Testis (tissue), 3 donors: ENCODE measurements around the gene MAP2K3. TPM values are rescaled to one million over a fixed set of nuclear protein-coding genes. Genes with fewer than 3 reads are reported as not detected.

Experiments
- DNase-seq: peaks from one replicate; pipeline ENCODE4 v3.0.0-alpha.2; 2019
- H3K27ac ChIP-seq, 2 donors: fragments of 200-600 bp; sonication (generic); one replicate each; pipeline ENCODE4 v1.5.1; 2019
- H3K27me3 ChIP-seq: fragments of 200-600 bp; sonication (generic); one replicate; pipeline ENCODE4 v1.5.1; 2019
- H3K36me3 ChIP-seq: fragments of 200-600 bp; sonication (generic); one replicate; pipeline ENCODE4 v1.5.1; 2017; ENCODE audit warnings: low read depth; ENCODE audit errors: missing control alignments
- H3K4me1 ChIP-seq: fragments of 200-600 bp; sonication (generic); one replicate; pipeline ENCODE4 v1.5.1; 2019
- H3K4me3 ChIP-seq, 2 donors: fragments of 200-600 bp; sonication (generic); one replicate each; pipeline ENCODE4 v1.5.1; 2017 to 2019
- H3K9me3 ChIP-seq: fragments of 200-600 bp; sonication (generic); one replicate; pipeline ENCODE4 v1.5.1; 2017
- CTCF ChIP-seq, 3 experiments: fragments of 450-650 bp in 2 of 3; fragments of 200-600 bp in 1 of 3; sonication (generic) in 1 of 3; IDR thresholded peaks; one replicate each; pipeline ENCODE4 v1.5.1; 2016 to 2019; ENCODE audit warnings: antibody characterized with exemption in 3 of 3, mild to moderate bottlenecking in 2 of 3, moderate library complexity in 1 of 3
- POLR2A ChIP-seq: fragments of 450-650 bp; IDR thresholded peaks from one replicate; pipeline ENCODE4 v1.6.1; 2017; ENCODE audit warnings: antibody characterized with exemption, mild to moderate bottlenecking, moderate library complexity
- WGBS, 2 donors: methylation state at CpG; one replicate each; pipeline ENCODE4 v1.1.5; 2018; 5-methylcytosine and 5-hydroxymethylcytosine counted together
- intact Hi-C: fragments of 100-400 bp; cut with DNase I; formaldehyde crosslinking; loops from one replicate; pipeline ENCODE4 v1.15.1; 2023; ENCODE audit warnings: low total_unique reads
- polyA plus RNA-seq: library from polyadenylated mRNA; stranded (reverse); fragments of 350-450 nt; fragmentation: Illumina TruSeq; extraction: RNeasy Lipid Tissue Mini Kit (QIAGEN cat#74804); gene quantifications from one replicate; pipeline ENCODE4 v1.2.3, GENCODE V29; 2014; ENCODE audit warnings: low read depth, low replicate concordance; ENCODE audit not compliant: insufficient read depth
- total RNA-seq, 2 donors: library from RNA; depleted of rRNA; stranded (reverse); fragments of >200 nt; gene quantifications; one replicate each; pipeline ENCODE4 v1.2.3, GENCODE V29; 2016

The MAP2K3 gene
- total and polyA plus RNA-seq, 3 donors from 2014 or later = 13.5 to 17.5 (median 15.4) TPM

DNA sequence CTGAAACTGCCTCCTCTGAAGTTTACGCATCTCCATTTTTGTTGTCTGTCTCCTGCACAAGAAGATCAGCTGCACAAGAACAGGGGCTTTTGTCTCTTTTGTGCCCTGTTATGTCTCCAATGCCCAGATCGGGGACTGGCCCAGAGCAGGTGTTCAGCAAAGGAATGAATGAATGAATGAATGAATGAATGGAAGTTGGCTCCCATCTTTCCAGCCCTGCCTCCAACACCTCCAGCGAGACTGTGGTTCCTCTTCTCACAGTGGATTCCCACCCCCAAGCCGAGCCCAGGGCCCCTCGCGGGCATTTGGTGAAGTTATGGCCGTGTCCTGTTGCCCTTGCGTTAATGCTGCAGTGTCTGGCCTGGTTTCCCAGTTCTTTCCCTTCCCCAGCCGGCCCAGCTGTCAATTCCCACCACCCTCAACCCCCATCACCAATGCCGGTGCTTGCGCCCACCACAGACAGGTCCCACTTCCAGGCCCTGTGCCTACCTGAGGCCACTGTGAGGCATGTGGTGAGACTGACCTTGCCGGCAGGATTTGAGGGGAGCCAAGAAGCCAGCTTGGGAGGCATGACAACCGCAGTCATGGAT lies 70.4 kb downstream of the MAP2K3 start:
- no peaks in the 10 kb centered on the region for H3K27me3 ChIP-seq
- no peaks in the 10 kb centered on the region for H3K4me1 ChIP-seq
- H3K4me3 ChIP-seq = no peak overlapping the region
- DNase-seq = no peak
- intact Hi-C loops = no loop called here
- 81 to 95% methylated on average over 13 of the region's 13 CpGs for WGBS, 2 donors
- H3K27ac ChIP-seq = no peak overlapping the region
- H3K36me3 ChIP-seq = no peaks in the 10 kb centered on the region
- H3K9me3 ChIP-seq = no peaks in the 10 kb centered on the region
- TF ChIP-seq CTCF (IDR thresholded peaks at IDR 0.05) (no peak), POLR2A (no peak)

DNA sequence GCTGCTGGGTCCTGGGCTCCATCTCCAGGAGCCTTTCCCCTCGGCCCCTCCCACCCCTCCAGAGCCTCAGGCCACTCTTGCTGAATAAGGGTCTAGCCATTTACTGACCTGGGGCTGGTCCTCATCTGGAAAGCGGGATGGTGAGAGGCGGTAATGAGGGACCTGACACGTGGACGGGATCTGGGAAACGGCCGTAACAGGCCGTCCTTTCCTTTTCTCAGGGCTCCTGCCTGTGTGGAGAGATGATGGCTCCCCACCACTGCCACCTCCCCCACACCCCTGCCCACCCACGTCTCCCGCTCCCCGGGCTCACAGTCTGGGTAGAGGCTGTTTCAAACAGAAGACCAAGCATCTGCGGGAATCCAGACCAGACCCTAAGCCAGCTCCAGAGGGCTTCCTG lies 71.1 kb downstream of the MAP2K3 start:
- intact Hi-C loops = no loop called here
- Histone ChIP-seq H3K36me3 (no peaks in the 10 kb centered on the region), H3K9me3 (no peaks in the 10 kb centered on the region), H3K27ac (no peak overlapping the region), H3K4me1 (peaks cover 1% of the 10 kb centered on the region), H3K4me3 (no peak overlapping the region), H3K27me3 (no peaks in the 10 kb centered on the region)
- WGBS, 2 donors = 74 to 77% methylated on average over 12 of the region's 12 CpGs
- TF ChIP-seq CTCF (IDR thresholded peaks at IDR 0.05) (no peak), POLR2A (no peak)
- no peak for DNase-seq

DNA sequence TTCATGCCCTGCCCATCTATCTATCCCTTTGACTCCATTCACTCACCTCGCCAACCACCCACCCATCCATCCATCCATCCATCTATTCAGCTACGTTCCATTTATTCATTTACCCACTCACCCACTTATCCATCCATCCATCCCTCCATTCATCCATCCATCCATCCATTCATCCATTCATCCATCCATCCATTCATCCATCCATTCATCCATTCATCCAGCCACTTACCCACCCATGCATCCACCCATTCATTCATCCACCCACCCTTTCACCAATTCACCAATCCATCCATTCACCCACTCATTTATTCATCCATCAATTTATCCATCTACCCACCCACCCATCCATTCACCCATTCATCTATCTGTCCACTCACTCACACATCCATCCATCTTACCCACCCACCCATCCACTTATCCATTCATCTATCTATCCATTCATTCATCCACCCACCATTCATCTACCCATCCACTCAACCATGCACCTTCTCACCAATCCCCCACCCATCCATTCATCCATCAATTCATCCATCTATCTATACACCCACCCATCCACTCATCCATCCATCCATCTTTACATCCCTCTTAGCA lies 72.1 kb downstream of the MAP2K3 start:
- TF ChIP-seq CTCF (IDR thresholded peaks at IDR 0.05) (no peak), POLR2A (no peak)
- 87 to 100% methylated on average over 2 of the region's 2 CpGs for WGBS, 2 donors

GRCh38 chr17:21357281-21357680 lies 72.8 kb downstream of the MAP2K3 start:
- no peak overlapping the region for H3K27ac ChIP-seq
- no peaks in the 10 kb centered on the region for H3K27me3 ChIP-seq
- intact Hi-C loops = no loop called here
- no peak for DNase-seq
- peaks cover 7% of the 10 kb centered on the region for H3K4me1 ChIP-seq
- no peaks in the 10 kb centered on the region for H3K36me3 ChIP-seq
- H3K9me3 ChIP-seq = no peaks in the 10 kb centered on the region
- 71 to 76% methylated on average over 5 of the region's 5 CpGs for WGBS, 2 donors
- TF ChIP-seq POLR2A = no peak
- no peak for TF ChIP-seq CTCF (IDR thresholded peaks at IDR 0.05)
- H3K4me3 ChIP-seq = no peak overlapping the region

More for the DNA sequence above, 72.1 kb downstream of the MAP2K3 start:
- H3K4me3 ChIP-seq = no peak overlapping the region
- intact Hi-C loops = no loop called here
- H3K27me3 ChIP-seq = no peaks in the 10 kb centered on the region
- H3K9me3 ChIP-seq = no peaks in the 10 kb centered on the region
- no peaks in the 10 kb centered on the region for H3K36me3 ChIP-seq
- no peak for DNase-seq
- no peak overlapping the region for H3K27ac ChIP-seq
- peaks cover 7% of the 10 kb centered on the region for H3K4me1 ChIP-seq
